HG02678 (cell line): ENCODE data around the gene DSCAML1.

Source experiments
- ATAC-seq: cut with Tn5 transposase; IDR thresholded peaks from one replicate; pipeline ENCODE4 v1.9.1; 2021; ENCODE audit warnings: mild to moderate bottlenecking, moderate library complexity; ENCODE audit not compliant: unreplicated experiment

The DSCAML1 gene

GRCh38 chr11:117394221-117394925 lies 402.6 kb downstream of the DSCAML1 start:
- no peak for ATAC-seq

GRCh38 chr11:117392979-117393378 lies 404.0 kb downstream of the DSCAML1 start:
- no peak for ATAC-seq

GRCh38 chr11:117392001-117392690 lies 404.9 kb downstream of the DSCAML1 start:
- no peak for ATAC-seq

GRCh38 chr11:117391181-117391580 lies 405.8 kb downstream of the DSCAML1 start:
- ATAC-seq: no peak

GRCh38 chr11:117390743-117391142 lies 406.3 kb downstream of the DSCAML1 start:
- no peak for ATAC-seq

GRCh38 chr11:117387992-117388755 lies 408.8 kb downstream of the DSCAML1 start:
- ATAC-seq: no peak

GRCh38 chr11:117385906-117386305 lies 411.1 kb downstream of the DSCAML1 start:
- no peak for ATAC-seq

- ATAC-seq: no peak
Observed at GRCh38 chr11:117385471-117385870, 411.5 kb downstream of the DSCAML1 start.

GRCh38 chr11:117384045-117384444 lies 413.0 kb downstream of the DSCAML1 start:
- ATAC-seq: no peak

GRCh38 chr11:117382746-117383145 lies 414.3 kb downstream of the DSCAML1 start:
- ATAC-seq: no peak

- ATAC-seq: no peak
Observed at GRCh38 chr11:117381481-117382387, 415.3 kb downstream of the DSCAML1 start.

GRCh38 chr11:117380676-117381075 lies 416.3 kb downstream of the DSCAML1 start:
- ATAC-seq: no peak

- ATAC-seq: no peak
Observed at GRCh38 chr11:117378976-117379865, 417.8 kb downstream of the DSCAML1 start.
